HG03175 (cell line): Measurements from ENCODE around the gene ACOT8.
"Not testable (repeated sequence)": the region's sequence is repeated elsewhere in the genome, so short reads cannot be mapped to it uniquely, and the experiment has no call there.

Source experiments
- ATAC-seq: cut with Tn5 transposase; IDR thresholded peaks from one replicate; pipeline ENCODE4 v1.9.1; 2021; ENCODE audit warnings: mild to moderate bottlenecking, moderate library complexity; ENCODE audit not compliant: unreplicated experiment

The ACOT8 gene

GRCh38 chr20:45797955-45798354 lies 59.2 kb downstream of the ACOT8 start:
- ATAC-seq, result not testable (repeated sequence)

- ATAC-seq, result not testable (repeated sequence)
Observed at GRCh38 chr20:45797510-45797909, 59.7 kb downstream of the ACOT8 start.

DNA sequence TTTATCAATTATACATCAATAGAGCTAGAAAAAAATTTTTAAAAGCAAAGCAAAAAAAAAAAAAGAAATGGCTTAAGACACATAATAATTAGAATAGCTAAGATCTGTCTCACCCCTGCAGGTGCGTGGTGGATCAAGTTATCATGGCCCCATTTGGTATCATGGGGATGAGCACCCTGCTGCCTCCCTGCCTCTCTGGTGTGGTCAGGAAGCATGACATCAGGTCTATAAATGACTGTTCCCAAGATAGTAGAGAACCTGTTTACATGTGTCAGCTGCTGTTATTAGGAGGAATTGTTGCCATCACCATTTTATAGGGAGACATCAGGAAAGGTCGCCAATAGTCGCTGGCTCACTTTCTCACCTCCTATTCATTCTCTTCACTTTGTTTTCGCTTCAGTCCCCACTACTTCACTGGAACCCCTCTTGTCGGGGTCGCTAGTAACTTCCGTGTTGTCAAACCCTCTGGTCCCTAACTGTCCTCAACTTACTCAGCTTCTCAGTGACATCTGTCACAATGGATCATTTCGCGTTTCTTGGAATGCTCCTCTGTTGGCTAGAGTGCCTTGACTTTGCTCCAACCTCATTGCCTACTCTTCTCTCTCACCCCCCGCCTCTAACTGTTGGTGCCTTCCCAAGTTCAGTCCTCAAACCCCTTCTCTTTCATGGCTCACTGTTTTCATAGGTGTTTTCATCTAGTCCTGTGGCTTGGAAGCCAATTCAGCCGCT lies 60.7 kb downstream of the ACOT8 start:
- ATAC-seq, result no peak

- ATAC-seq, result peak; percentile 13
Observed at GRCh38 chr20:45792317-45793118, 64.7 kb downstream of the ACOT8 start.
